ENCODE results near the gene GP9.

DNA sequence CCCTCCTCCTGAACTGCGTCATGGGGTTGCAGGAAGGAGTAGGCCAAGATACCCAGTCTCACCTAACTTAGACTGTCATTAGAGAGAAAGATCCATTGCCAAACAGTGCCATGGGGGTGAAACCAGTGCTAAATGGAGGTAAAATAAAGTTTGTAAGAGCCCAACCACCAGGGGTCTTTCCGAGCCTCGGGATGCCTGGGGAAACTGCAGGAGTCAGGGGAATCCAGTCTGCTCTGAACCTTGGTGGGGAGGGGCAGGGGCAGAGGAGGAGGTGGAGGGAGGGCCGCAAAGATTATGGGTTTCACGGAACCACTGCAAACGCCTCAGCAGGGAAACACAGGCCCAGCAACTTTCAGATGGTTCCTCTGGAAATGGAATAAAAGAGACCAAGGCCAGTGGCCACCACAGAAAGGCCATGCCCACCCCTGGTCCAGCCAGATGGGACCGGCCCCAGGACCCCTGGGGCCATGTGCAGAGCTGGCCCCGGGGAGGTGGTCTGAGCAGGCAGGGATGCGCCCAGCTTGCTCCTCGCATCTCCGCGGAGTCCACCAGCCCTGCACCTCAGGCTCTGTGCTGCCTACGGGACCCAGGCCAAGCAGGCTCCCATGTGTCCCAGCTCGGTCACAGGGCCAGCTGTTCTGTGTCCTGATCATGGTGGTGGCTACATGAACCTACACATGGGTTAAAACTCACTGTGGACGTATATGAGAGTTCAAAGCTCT is 19.8 kb upstream of the GP9 start:
- TF ChIP-seq POLR2AphosphoS5 (IDR thresholded peaks at IDR 0.05) = no peak
- TF ChIP-seq RAD21 (conservative IDR thresholded peaks at IDR 0.05) = no peak
- no peak for TF ChIP-seq REST (IDR thresholded peaks at IDR 0.05; ENCODE audit: borderline replicate concordance)
- no peak for TF ChIP-seq CTCF (IDR thresholded peaks at IDR 0.05; ENCODE audit: poor library complexity, severe bottlenecking)
- TF ChIP-seq EP300 (conservative IDR thresholded peaks at IDR 0.05; ENCODE audit: poor library complexity, severe bottlenecking) = no peak
- TF ChIP-seq EZH2 (IDR thresholded peaks at IDR 0.05; ENCODE audit: borderline replicate concordance, insufficient read depth, low read length, poor library complexity, severe bottlenecking) = no peak
- TF ChIP-seq SMC3 (conservative IDR thresholded peaks at IDR 0.05; ENCODE audit: poor library complexity) = no peak
